Measurements from ENCODE around the gene EIF3F.
A peak's percentile ranks its signal among the peaks of the same experiment; 100 is the strongest.

Gene EIF3F

GRCh38 chr11:7986768-7987559 is at the start of gene EIF3F:
Gene EIF3F (plus strand): TSS chr11:7987337. CDS start chr11:7987353, 16 bp downstream.
- H3K4me3 ChIP-seq (ENCODE audit: low read depth, low read length) = peak within 1 kb of the TSS; percentile 78
- TF ChIP-seq CTCF (IDR thresholded peaks at IDR 0.05; ENCODE audit: insufficient read depth, low read depth, low read length, missing control alignments) = peak; percentile 72
- DNase-seq (ENCODE audit: low read depth) = peak; percentile 99

- no peak for DNase-seq (ENCODE audit: low read depth)
- H3K4me3 ChIP-seq (ENCODE audit: low read depth, low read length) = no peak overlapping the region
- no peak for TF ChIP-seq CTCF (IDR thresholded peaks at IDR 0.05; ENCODE audit: insufficient read depth, low read depth, low read length, missing control alignments)
Observed at GRCh38 chr11:7941146-7941545, 46.0 kb upstream of the EIF3F start.

- no peak within 1 kb of the TSS for H3K4me3 ChIP-seq (ENCODE audit: low read depth, low read length)
- TF ChIP-seq CTCF (IDR thresholded peaks at IDR 0.05; ENCODE audit: insufficient read depth, low read depth, low read length, missing control alignments) = no peak
- DNase-seq (ENCODE audit: low read depth) = no peak
Observed at GRCh38 chr11:7941608-7942007, 45.5 kb upstream of the EIF3F start, which contains the start of gene OR10A3. Gene OR10A3 (minus strand): TSS chr11:7941708. CDS start chr11:7939520, 2,188 bp downstream.

- no peak for DNase-seq (ENCODE audit: low read depth)
- no peak for TF ChIP-seq CTCF (IDR thresholded peaks at IDR 0.05; ENCODE audit: insufficient read depth, low read depth, low read length, missing control alignments)
- H3K4me3 ChIP-seq (ENCODE audit: low read depth, low read length) = no peak overlapping the region
Observed at GRCh38 chr11:7944123-7944522, 43.0 kb upstream of the EIF3F start.

- no peak overlapping the region for H3K4me3 ChIP-seq (ENCODE audit: low read depth, low read length)
- no peak for DNase-seq (ENCODE audit: low read depth)
- no peak for TF ChIP-seq CTCF (IDR thresholded peaks at IDR 0.05; ENCODE audit: insufficient read depth, low read depth, low read length, missing control alignments)
Observed at GRCh38 chr11:7949934-7950333, 37.2 kb upstream of the EIF3F start.

- DNase-seq (ENCODE audit: low read depth) = no peak
- TF ChIP-seq CTCF (IDR thresholded peaks at IDR 0.05; ENCODE audit: insufficient read depth, low read depth, low read length, missing control alignments) = no peak
- no peak overlapping the region for H3K4me3 ChIP-seq (ENCODE audit: low read depth, low read length)
Observed at GRCh38 chr11:7955191-7955590, 31.9 kb upstream of the EIF3F start.

GRCh38 chr11:7964261-7964660 is 22.9 kb upstream of the EIF3F start:
- TF ChIP-seq CTCF (IDR thresholded peaks at IDR 0.05; ENCODE audit: insufficient read depth, low read depth, low read length, missing control alignments) = no peak
- no peak overlapping the region for H3K4me3 ChIP-seq (ENCODE audit: low read depth, low read length)
- DNase-seq (ENCODE audit: low read depth) = no peak
